Vagina (tissue), 2 donors: ENCODE data around the gene SERPINA5. TPM values are rescaled to one million over a fixed set of nuclear protein-coding genes. Genes with fewer than 3 reads are reported as not detected.

ENCODE experiments used
- DNase-seq, 2 donors: peaks; one replicate each; pipeline ENCODE4 v3.0.0-alpha.2; 2017; ENCODE audit errors: extremely low spot score in 2 of 2
- H3K27ac ChIP-seq: fragments of 200-600 bp; sonication (generic); one replicate; pipeline ENCODE4 v1.5.1; 2019
- H3K27me3 ChIP-seq: fragments of 200-600 bp; sonication (generic); one replicate; pipeline ENCODE4 v1.5.1; 2019
- H3K36me3 ChIP-seq, 2 donors: fragments of 200-600 bp; sonication (generic); one replicate each; pipeline ENCODE4 v1.5.1; 2017 to 2019
- H3K4me1 ChIP-seq: fragments of 200-600 bp; sonication (generic); one replicate; pipeline ENCODE4 v1.5.1; 2019
- H3K4me3 ChIP-seq, 2 donors: fragments of 200-600 bp; sonication (generic); 1 replicate in 1 of 2; 2 replicates in 1 of 2; pipeline ENCODE4 v1.5.1; 2016 to 2019
- H3K9me3 ChIP-seq: fragments of 200-600 bp; sonication (generic); one replicate; pipeline ENCODE4 v1.5.1; 2019
- CTCF ChIP-seq, 3 experiments: fragments of 450-650 bp in 2 of 3; fragments of 200-600 bp in 1 of 3; sonication (generic) in 1 of 3; IDR thresholded peaks; one replicate each; pipeline ENCODE4 v1.5.1; 2017 to 2019; ENCODE audit warnings: antibody characterized with exemption in 3 of 3, mild to moderate bottlenecking in 2 of 3, moderate library complexity in 2 of 3
- POLR2A ChIP-seq, 2 donors: fragments of 450-650 bp; IDR thresholded peaks; one replicate each; pipeline ENCODE4 v1.6.1; 2017; ENCODE audit warnings: antibody characterized with exemption in 2 of 2, mild to moderate bottlenecking in 2 of 2, moderate library complexity in 2 of 2
- POLR2AphosphoS5 ChIP-seq, 2 donors: sonication (generic); formaldehyde crosslinking; IDR thresholded peaks; one replicate each; pipeline ENCODE4 v1.9.0; 2017; ENCODE audit warnings: antibody characterized with exemption in 2 of 2, mild to moderate bottlenecking in 2 of 2, low read depth in 1 of 2; ENCODE audit not compliant: insufficient read depth in 1 of 2
- intact Hi-C: fragments of 100-400 bp; cut with DNase I; formaldehyde crosslinking; loops from one replicate; pipeline ENCODE4 v1.15.1; 2023
- total RNA-seq: library from RNA; depleted of rRNA; stranded (reverse); fragments of >200 nt; gene quantifications from one replicate; pipeline ENCODE4 v1.2.3, GENCODE V29; 2016

SERPINA5 gene
- total RNA-seq, 1 donor from 2014 or later: 3.7 TPM

- Histone ChIP-seq H3K9me3 (no peaks in the 10 kb centered on the region), H3K4me1 (no peaks in the 10 kb centered on the region), H3K4me3 (no peak overlapping the region), H3K36me3 (no peaks in the 10 kb centered on the region), H3K27ac (no peak overlapping the region), H3K27me3 (no peaks in the 10 kb centered on the region)
- DNase-seq: no peak
- intact Hi-C loops: no loop called here
- no peak for TF ChIP-seq POLR2AphosphoS5 (IDR thresholded peaks at IDR 0.05; ENCODE audit: insufficient read depth in 1 of 2, low read depth in 1 of 2)
- TF ChIP-seq CTCF (IDR thresholded peaks at IDR 0.05): no peak
- no peak for TF ChIP-seq POLR2A (IDR thresholded peaks at IDR 0.05)
Measured at GRCh38 chr14:94591073-94591472, 9.8 kb downstream of the SERPINA5 start.

- Histone ChIP-seq H3K27me3 (no peaks in the 10 kb centered on the region), H3K4me3 (no peak overlapping the region), H3K4me1 (no peaks in the 10 kb centered on the region), H3K36me3 (no peaks in the 10 kb centered on the region), H3K9me3 (no peaks in the 10 kb centered on the region), H3K27ac (no peak overlapping the region)
- TF ChIP-seq POLR2A (IDR thresholded peaks at IDR 0.05) (no peak), CTCF (IDR thresholded peaks at IDR 0.05) (no peak), POLR2AphosphoS5 (IDR thresholded peaks at IDR 0.05; ENCODE audit: insufficient read depth in 1 of 2, low read depth in 1 of 2) (no peak)
- intact Hi-C loops: no loop called here
- DNase-seq: no peak
Measured at GRCh38 chr14:94591871-94592270, 10.6 kb downstream of the SERPINA5 start.

GRCh38 chr14:94592457-94592856, 11.2 kb downstream of the SERPINA5 start:
- intact Hi-C loops: no loop called here
- H3K9me3 ChIP-seq: no peaks in the 10 kb centered on the region
- H3K27ac ChIP-seq: no peak overlapping the region
- H3K36me3 ChIP-seq: no peaks in the 10 kb centered on the region
- TF ChIP-seq CTCF (IDR thresholded peaks at IDR 0.05) (no peak), POLR2AphosphoS5 (IDR thresholded peaks at IDR 0.05; ENCODE audit: insufficient read depth in 1 of 2, low read depth in 1 of 2) (no peak), POLR2A (IDR thresholded peaks at IDR 0.05) (no peak)
- DNase-seq: no peak
- no peaks in the 10 kb centered on the region for H3K27me3 ChIP-seq
- no peaks in the 10 kb centered on the region for H3K4me1 ChIP-seq
- no peak overlapping the region for H3K4me3 ChIP-seq

GRCh38 chr14:94593376-94593748, 12.1 kb downstream of the SERPINA5 start:
- H3K27ac ChIP-seq: no peak overlapping the region
- H3K9me3 ChIP-seq: no peaks in the 10 kb centered on the region
- H3K27me3 ChIP-seq: no peaks in the 10 kb centered on the region
- H3K4me3 ChIP-seq: no peak overlapping the region
- no peak for DNase-seq
- no peak for TF ChIP-seq POLR2A (IDR thresholded peaks at IDR 0.05)
- no peaks in the 10 kb centered on the region for H3K36me3 ChIP-seq
- H3K4me1 ChIP-seq: peaks cover 7% of the 10 kb centered on the region
- intact Hi-C loops: no loop called here

GRCh38 chr14:94593749-94594431, 12.7 kb downstream of the SERPINA5 start:
- TF ChIP-seq POLR2AphosphoS5 (IDR thresholded peaks at IDR 0.05; ENCODE audit: insufficient read depth in 1 of 2, low read depth in 1 of 2): no peak
- intact Hi-C loops: no loop called here

GRCh38 chr14:94594441-94594840, 13.2 kb downstream of the SERPINA5 start:
- intact Hi-C loops: no loop called here
- no peak for DNase-seq
- TF ChIP-seq POLR2A (IDR thresholded peaks at IDR 0.05): no peak
- no peak for TF ChIP-seq CTCF (IDR thresholded peaks at IDR 0.05)
- no peak for TF ChIP-seq POLR2AphosphoS5 (IDR thresholded peaks at IDR 0.05; ENCODE audit: insufficient read depth in 1 of 2, low read depth in 1 of 2)
- no peaks in the 10 kb centered on the region for H3K36me3 ChIP-seq
- no peak overlapping the region for H3K4me3 ChIP-seq
- peaks cover 16% of the 10 kb centered on the region for H3K4me1 ChIP-seq
- H3K27ac ChIP-seq: no peak overlapping the region
- no peaks in the 10 kb centered on the region for H3K9me3 ChIP-seq
- no peaks in the 10 kb centered on the region for H3K27me3 ChIP-seq

More at GRCh38 chr14:94593749-94594431, 12.7 kb downstream of the SERPINA5 start:
- H3K9me3 ChIP-seq: no peaks in the 10 kb centered on the region
- no peak for DNase-seq
- no peaks in the 10 kb centered on the region for H3K36me3 ChIP-seq
- H3K27me3 ChIP-seq: no peaks in the 10 kb centered on the region
- no peak overlapping the region for H3K4me3 ChIP-seq
- H3K27ac ChIP-seq: no peak overlapping the region
- H3K4me1 ChIP-seq: peaks cover 12% of the 10 kb centered on the region
